Measurements from ENCODE around the gene CCDC83. TPM values are rescaled to one million over a fixed set of nuclear protein-coding genes. Genes with fewer than 3 reads are reported as not detected.
"Not testable (repeated sequence)": the region's sequence is repeated elsewhere in the genome, so short reads cannot be mapped to it uniquely, and the experiment has no call there.

CCDC83 gene
- total RNA-seq, 1 donor from 2014 or later: not detected

DNA sequence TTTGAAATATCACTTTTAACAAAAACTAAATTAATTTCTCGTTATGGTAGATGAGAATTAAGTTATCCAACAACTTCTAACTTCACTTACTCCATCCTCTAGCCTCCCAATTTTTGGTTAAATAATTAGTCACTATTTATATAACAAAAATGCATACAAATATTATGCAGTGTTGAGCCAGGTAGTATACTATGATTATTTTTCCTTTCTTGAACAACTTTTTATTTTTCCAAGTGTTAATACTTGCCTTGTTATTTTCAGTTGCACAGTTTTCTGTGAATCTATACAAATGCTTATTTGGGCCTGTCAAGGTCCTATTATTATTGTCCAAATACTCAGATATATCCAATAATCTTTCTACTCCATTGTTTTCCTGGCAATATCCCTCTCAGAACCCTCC is 19.9 kb upstream of the CCDC83 start:
- no peak for DNase-seq (ENCODE audit: low spot score)

DNA sequence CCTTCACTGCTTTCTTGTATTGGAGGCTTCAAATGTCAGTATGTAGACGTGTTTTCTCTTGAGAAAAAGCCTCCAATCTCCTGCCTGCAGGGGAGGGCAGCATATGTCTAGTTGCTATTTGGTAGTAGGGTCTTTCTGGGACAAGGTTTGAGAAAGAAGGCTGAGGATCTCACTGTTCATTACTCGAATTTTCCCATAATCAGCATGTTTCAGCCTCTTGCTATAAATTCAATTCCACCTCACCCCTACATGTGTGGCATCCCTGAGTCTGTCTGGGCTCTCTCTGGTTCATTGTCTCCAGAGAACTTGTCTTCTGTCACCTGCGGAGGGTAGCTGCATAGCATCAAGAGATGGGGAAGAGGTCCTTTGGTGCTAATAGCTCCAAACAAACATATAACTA is 19.5 kb upstream of the CCDC83 start:
- no peak for DNase-seq (ENCODE audit: low spot score)

DNA sequence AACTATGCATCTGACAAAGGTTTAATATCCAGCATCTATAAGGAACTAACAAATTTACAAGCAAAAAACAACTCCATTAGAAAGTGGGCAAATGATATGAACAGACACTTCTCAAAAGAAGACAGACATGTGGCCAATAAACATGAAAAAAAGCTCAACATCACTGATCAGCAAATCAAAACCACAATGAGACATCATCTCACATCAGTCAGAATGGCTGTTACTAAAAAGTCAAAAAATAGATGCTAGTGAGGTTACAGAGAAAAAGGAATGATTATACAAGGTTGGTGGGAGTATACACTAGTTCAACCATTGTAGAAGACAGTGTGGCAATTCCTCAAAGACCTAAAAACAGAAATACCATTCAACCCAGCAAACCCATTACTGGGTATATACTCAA is 14.3 kb upstream of the CCDC83 start:
- not testable (repeated sequence) for DNase-seq (ENCODE audit: low spot score)

DNA sequence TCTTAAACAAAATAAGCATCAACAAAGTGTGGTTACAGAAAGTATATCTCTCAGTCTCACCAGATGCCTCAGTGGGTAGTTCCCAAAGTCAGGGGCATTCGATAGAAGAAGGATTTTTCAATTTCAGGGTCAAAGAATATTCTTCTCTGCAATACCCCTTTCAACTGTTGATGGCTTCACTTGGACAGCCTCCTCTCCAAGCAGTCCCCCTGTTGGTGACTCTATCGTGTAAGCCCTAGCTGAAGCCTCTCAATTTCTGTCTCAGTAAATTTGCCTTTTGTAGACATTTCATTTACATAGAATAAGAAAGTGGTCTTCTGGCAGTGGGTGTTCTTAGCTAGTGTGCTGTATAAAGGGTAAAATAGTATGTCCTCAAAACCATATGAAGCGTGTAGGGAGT is 11.3 kb upstream of the CCDC83 start:
- no peak for DNase-seq (ENCODE audit: low spot score)

DNA sequence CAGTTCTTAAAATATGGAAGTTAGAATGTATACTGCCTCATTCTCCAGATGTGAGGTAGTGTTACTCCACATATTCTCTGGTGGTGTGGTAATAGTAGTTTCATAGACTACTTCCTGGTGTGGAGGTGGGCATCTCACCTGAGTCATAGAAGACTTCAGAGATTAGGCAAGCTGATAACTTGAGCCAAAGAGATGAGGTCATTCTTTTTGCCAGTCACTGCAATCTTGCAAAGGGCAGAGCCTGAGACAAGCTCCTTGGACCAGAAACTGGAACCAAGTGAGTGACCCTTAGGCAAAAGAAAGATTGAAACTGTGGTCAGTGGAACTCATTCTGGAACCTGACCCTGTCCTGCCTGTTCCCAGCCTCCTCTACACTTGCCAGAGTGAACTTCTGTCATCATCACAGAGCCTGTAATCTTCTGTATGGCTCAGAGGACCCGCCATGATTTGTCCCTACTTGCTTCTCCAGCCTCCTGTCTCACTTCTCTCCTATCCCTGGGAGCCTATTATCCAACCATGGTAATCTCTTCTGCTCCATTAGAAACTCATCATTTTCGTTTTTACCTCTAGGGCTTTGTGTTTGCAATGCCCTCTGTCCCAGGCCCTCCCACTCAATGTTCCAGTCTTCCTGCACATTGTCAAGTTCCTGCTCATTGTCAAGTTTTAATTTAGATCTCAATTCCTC is 10.6 kb upstream of the CCDC83 start:
- no peak for DNase-seq (ENCODE audit: low spot score)

DNA sequence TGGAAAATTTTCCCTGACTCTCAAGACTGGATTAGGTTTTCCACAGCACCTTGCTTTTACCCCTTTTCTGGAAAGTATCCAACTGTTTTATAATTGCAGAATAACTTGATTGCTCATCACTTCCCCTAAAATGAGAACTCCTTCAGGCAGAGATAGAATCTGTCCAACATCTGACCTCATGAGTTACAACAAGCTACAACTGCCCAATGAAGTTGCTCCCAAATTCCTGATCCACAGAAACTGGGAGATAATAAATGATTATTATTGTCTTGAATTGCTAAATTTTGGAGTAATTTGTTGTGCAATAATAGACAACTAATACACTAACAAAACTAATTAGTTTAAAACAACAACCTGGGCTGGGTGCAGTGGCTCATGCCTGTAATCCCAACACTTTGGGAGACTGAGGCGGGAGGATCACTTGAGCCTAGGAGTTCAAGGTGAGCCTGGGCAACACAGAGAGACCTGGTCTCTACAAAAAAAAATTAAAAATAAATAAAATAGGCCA is 10.0 kb upstream of the CCDC83 start:
- no peak for DNase-seq (ENCODE audit: low spot score)

DNA sequence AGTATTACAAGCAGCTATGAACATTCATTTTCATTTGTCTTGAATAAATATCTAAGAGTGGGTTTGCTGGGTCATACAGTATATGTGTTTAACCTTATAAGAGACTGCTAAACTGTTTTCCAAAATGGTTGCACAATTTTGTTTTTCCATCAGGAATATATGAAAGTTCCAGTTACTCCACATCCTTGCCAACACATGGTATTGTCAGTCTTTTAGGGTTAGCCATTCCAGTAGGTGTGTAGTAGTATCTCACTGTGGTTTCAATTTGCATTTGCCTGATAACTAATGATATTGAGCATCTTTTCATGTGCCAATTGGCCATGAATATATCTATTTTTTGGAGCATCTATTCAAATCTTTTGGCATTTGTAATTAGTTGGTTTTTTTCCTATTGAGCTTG is 7.7 kb upstream of the CCDC83 start:
- DNase-seq (ENCODE audit: low spot score): no peak

DNA sequence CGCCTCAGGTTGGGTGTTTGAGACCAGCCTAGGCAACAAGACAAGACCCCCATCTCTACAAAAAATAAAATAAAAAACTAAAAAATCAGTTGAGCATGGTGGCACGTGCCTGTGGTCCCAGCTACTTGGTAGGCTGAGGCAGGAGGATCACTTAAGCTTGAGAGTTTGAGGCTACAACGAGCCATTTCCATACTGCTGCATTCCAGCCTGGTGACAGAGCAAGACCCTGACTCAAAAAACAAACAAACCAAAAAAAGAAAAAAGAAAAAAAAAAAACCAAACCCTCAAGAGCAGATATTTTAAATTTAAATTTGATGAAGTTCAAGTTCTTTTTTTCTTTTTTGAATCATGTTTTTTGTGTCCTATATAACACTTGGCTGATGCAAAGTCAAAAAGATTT is 7.2 kb upstream of the CCDC83 start:
- DNase-seq (ENCODE audit: low spot score): no peak

DNA sequence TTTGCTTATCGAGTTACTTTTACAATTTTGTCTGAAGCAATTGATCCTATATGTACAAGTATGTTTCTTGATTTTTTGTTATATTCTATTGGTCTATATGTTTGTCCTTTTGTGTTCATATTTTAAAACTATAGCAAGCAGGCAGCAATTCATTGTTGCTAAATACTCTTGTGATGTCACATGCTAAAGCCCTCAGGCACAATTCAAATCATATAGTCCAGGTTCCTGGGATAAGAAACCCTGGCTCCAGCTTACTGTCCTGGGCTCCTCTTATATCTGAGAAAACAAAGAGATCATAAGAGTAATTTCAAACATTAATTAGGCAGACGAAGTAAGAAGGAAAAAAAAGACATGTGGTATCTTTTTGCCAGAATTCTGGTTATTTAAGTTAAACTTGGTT is 6.6 kb upstream of the CCDC83 start:
- no peak for DNase-seq (ENCODE audit: low spot score)

DNA sequence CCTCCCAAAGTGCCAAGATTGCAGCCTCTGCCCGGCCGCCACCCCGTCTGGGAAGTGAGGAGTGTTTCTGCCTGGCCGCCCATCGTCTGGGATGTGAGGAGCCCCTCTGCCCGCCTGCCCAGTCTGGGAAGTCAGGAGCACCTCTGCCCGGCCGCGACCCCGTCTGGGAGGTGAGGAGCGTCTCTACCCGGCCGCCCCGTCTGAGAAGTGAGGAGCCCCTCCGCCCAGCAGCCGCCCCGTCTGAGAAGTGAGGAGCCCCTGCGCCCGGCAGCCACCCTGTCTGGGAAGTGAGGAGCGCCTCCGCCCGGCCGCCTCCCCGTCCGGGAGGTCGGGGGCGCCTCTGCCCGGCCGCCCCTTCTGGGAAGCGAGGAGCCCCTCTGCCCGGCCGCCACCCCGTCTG is 2.4 kb upstream of the CCDC83 start:
- not testable (repeated sequence) for DNase-seq (ENCODE audit: low spot score)

DNA sequence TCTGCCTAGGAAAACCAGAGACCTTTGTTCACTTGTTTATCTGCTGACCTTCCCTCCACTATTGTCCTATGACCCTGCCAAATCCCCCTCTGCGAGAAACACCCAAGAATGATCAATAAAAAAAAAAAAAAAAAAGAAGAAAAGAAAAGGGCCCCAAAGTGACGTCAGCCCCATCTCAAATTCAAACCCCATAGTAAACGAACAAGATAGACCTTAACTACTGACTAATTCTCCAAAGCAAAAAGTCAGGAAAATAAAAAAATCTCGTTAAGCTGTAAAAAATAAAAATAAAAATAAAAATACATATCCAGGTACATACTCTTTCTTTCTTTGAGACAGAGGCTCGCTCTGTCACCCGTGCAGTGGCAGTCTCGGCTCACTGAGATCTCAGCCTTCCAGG is 1.6 kb upstream of the CCDC83 start:
- DNase-seq (ENCODE audit: low spot score): not testable (repeated sequence)

DNA sequence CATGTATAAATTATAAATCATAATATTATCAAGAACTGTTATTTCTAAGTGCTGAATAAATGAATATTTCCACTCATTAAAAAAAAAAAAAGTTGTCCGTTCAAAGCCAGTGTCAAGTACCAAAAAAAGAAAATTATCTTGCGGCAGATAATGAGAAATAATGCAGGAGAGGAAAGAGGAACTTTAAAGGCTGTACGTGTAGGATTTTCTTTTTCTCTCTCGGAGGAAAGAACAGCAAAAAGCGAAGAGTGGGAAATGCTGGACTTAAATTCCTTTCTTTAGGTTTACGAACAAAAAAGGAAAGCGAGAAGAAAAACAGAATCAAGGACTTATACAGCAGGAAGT is 999 bp upstream of the CCDC83 start:
- DNase-seq (ENCODE audit: low spot score): no peak

DNA sequence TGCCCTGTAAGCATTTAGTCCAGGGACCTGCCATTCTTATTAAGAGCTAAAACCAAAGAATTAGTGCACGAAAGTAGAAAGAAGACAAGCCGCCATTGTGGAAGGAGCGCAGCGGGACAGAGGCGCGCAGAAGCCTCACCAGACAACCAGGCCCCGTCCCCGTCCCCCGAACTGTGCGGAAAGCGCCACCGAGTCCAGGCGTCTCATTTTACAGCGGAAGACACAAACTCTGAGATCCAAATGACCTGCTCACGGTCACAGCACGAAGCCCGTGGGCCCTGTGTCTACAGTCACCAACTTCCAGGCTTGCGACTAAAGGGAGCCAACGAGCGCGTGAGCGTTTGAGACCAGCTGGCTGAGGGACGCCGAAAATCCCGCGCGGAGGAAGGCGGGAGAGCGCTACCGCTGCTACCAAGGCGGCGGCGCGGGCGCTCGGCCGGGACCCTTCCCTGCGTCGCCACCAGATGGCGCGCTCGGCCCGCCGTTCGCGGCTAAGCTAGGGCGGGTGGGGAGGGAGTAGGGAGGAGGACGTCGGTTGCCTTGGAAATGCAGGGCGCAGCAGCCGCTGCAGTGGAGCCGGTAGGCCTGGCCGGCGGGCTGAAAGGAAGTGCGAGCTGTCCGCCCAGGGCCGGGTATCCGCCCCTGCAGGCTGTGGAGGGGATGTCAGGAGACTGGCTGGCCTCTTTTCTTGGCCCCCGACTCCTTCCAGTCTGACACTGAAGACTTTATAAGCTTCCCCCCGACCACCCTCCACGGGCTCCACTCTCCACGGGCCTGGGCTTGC is 434 bp upstream of the CCDC83 start:
- peak; percentile 98 for DNase-seq (ENCODE audit: low spot score)

DNA sequence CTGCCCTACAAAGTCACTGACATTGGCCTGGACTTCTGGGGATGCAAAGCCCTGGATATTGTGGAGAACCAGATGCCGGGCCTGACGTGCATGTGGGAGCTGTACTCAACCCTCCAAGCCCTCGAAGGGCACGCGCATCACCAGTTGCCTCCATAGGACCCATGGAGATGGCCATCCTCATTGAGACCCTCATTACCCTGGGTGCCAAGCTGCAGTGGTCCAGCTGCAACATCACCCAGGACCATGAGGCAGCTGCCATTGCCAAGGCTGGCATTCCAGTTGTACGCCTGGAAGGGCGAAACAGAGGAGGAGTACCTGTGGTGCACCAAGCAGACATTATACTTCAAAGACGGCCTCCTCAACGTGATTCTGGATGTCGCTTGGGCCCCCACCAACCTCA is 1.9 kb downstream of the CCDC83 start:
- DNase-seq (ENCODE audit: low spot score): no peak

DNA sequence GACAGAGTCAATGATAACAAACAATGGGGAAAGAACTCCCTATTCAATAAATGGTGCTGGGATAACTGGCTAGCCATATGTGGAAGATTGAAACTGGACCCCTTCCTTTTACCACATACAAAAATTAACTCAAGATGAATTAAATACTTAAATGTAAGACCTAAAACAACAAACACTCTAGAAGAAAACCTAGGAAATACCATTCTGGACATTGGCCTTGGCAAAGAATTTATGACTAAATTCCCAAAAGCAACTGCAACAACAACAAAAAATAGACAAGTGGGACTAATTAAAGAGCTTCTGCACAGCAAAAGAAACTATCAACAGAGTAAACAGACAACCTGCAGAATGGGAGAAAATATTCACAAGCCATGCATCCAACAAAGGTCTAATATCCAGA is 4.4 kb downstream of the CCDC83 start:
- DNase-seq (ENCODE audit: low spot score): not testable (repeated sequence)

DNA sequence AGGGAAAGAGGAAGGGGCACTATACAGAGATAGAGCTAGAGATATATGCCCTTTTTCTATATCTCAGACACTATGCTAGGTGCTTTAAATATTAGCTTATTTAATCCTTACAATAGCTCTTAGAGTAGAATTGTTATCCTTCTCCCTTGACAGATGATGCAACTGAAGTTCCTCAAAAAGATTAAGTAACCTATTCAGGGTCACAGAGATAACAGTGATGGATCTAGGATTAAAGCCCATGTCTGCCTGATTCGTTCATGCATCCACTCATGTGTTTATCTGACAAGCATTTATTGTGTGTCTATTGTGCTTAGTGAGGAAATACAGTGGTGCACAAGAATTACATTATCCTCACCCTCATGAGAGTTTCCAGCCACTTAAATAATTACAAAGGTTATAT is 8.7 kb downstream of the CCDC83 start:
- no peak for DNase-seq (ENCODE audit: low spot score)

DNA sequence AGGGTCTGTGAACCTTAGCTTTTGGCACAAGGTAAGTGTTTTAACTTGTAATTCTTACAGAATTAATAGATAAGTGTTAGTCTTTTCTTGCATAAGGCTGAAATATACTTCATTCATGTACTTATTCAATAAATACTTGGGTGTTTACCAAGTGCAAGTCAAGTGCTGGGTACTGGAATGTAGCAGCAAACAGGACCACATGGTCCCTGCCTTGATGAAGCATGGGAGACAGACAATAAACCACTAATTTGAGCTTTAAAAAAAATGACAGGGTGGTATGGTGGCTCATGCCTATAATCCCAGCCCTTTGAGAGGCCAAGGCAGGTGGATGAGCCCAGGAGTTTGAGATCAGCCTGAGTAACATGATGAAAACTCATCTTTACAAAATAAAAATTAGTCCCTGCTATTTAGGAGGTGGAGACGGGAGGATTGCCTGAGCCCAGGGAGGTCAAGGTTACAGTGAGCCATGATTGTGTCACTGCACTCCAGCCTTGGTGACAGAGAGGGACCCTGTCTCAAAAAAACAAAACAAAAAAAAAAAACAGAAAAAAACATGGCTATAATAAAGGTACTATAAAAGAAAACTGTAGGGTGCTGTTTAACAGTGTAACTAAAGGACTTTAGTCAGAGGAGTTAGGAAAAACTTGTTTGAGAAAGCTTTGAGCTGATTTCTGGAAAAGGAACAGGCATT is 11.1 kb downstream of the CCDC83 start:
- no peak for DNase-seq (ENCODE audit: low spot score)

DNA sequence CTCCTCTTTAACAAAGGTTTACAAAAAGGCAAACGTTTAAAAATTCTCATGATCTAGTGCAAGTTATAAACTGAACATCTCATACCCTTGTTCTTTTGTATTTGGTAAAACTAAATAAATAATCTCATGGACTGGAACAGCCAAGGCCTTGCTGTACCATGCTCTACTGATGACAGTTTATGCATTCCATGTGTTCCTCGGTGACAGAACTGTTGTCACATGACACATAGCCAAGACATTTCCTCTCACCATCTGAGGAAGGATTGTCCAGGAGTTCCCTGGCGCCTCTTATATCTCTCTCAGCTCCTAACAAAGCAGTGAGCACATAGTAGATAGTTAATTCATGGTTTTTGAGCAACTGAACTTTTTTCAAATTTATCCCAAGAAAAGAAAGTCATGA is 12.6 kb downstream of the CCDC83 start:
- DNase-seq (ENCODE audit: low spot score): no peak

DNA sequence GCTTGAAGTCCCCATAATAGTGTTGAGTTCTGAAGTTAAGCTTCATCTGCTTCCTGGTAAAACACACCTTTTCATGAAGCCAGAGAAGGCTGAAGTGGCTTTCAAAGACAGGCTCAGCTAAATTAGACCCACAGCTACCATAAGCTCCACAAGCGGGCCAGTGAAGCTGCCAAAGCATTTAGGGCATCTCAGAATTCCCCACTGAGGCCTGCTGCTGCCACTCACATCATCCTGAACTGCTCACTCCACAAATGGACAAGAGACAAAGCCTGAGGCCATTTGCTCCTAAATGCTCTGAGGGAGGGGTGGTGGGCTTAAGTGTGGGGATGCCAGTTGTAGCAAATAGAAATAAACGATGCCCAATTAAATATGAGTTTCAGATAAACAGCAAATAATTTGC is 14.6 kb downstream of the CCDC83 start:
- DNase-seq (ENCODE audit: low spot score): no peak

DNA sequence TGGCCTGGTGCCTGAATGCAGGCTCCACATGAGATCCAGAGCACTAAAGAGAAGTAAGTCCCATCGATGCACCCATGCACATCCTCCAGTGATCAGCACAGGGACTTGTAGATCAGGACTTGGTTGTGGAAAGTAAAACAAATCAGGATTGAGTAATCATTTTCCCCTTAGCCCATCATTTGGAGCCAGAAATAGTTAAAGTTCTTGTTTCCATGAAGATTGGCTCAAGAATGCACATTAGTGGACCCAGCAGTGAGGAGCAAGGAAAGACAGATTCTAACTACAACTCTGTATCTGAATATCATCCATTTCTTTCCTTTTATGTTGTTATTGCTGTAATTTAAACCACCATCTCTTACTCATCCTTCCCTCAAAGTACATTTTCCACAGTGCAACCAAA is 19.1 kb downstream of the CCDC83 start:
- no peak for DNase-seq (ENCODE audit: low spot score)

DNA sequence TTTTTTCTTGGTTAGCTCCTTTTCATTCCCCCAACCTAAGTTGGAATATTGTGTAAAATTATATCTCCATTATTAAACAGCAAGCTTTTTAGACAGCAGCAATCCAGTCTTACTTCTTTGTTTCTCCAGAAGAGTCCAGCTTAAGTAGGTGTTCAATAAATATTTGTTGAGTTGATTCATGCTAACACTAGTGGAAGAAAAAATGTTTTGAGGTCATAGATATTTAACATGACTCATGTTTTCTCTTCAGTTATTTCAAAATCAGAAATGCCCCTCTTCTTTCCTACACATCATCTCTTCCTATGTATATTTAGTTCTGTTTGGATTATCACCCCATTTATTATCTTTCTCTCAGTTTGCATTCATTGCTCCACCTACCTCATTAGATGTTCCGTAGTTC is 20.3 kb downstream of the CCDC83 start:
- no peak for DNase-seq (ENCODE audit: low spot score)

DNA sequence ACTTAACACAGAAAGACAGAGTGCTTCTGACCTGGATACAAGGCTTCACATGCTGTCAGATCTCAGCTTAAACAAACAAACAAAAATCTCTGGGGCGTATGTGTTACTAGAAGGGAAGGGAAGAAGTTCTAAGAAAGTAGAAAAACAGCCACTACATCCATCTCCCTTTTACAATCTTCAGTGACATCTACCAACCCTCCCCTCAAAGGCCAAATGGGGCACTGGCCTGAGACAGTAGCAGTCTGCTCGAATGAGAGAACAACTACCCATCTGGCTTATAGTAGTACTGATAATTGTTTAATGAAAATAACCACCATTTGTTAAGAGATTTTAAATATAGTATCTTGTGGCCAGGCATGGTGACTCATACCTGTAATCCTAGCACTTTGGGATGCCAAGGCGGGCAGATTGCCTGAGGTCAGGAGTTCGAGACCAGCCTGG is 29.4 kb downstream of the CCDC83 start:
- no peak for DNase-seq (ENCODE audit: low spot score)

Data from mesenteric fat pad (tissue), 1 donor.